Hematopoietic multipotent progenitor cell treated with erythropoietin and hydrocortisone succinate and interleukin-3 and kit ligand, for 15 days (in vitro differentiated cells): ENCODE data around the gene CAND1.
A peak's percentile ranks its signal among the peaks of the same experiment; 100 is the strongest.

Experiments used
- DNase-seq: peaks from one replicate; pipeline ENCODE4 v3.0.0-alpha.2; 2015; ENCODE audit warnings: low spot score

CAND1 gene

GRCh38 chr12:67268896-67269632, at the start of gene CAND1:
TSS of gene CAND1 (plus strand) at chr12:67269358. CDS start at chr12:67269718, 360 bp downstream.
- DNase-seq: peak; percentile 99

GRCh38 chr12:67220065-67220464, 49.1 kb upstream of the CAND1 start:
- no peak for DNase-seq

- no peak for DNase-seq
Measured at GRCh38 chr12:67222302-67222701, 46.9 kb upstream of the CAND1 start.

GRCh38 chr12:67223225-67223624, 45.9 kb upstream of the CAND1 start:
- no peak for DNase-seq

- no peak for DNase-seq
Measured at GRCh38 chr12:67237231-67237630, 31.9 kb upstream of the CAND1 start.

GRCh38 chr12:67239061-67239460, 30.1 kb upstream of the CAND1 start:
- no peak for DNase-seq

GRCh38 chr12:67241482-67241881, 27.7 kb upstream of the CAND1 start:
- DNase-seq: no peak

GRCh38 chr12:67243260-67243659, 25.9 kb upstream of the CAND1 start:
- no peak for DNase-seq

GRCh38 chr12:67245571-67245970, 23.6 kb upstream of the CAND1 start:
- DNase-seq: peak; percentile 5

- no peak for DNase-seq
Measured at GRCh38 chr12:67251012-67251411, 18.1 kb upstream of the CAND1 start.

- no peak for DNase-seq
Measured at GRCh38 chr12:67254372-67255026, 14.7 kb upstream of the CAND1 start.

GRCh38 chr12:67256649-67257048, 12.5 kb upstream of the CAND1 start:
- DNase-seq: no peak

GRCh38 chr12:67263471-67263870, 5.7 kb upstream of the CAND1 start:
- no peak for DNase-seq

GRCh38 chr12:67268335-67268895, 743 bp upstream of the CAND1 start:
- peak; percentile 97 for DNase-seq

- peak; percentile 35 for DNase-seq
Measured at GRCh38 chr12:67269633-67270573, 745 bp downstream of the CAND1 start.

- no peak for DNase-seq
Measured at GRCh38 chr12:67270622-67271021, 1.5 kb downstream of the CAND1 start.

- no peak for DNase-seq
Measured at GRCh38 chr12:67271976-67272375, 2.8 kb downstream of the CAND1 start.

- DNase-seq: no peak
Measured at GRCh38 chr12:67274186-67274585, 5.0 kb downstream of the CAND1 start.

GRCh38 chr12:67275380-67275913, 6.3 kb downstream of the CAND1 start:
- DNase-seq: no peak

- DNase-seq: no peak
Measured at GRCh38 chr12:67276421-67276820, 7.3 kb downstream of the CAND1 start.

GRCh38 chr12:67279637-67280036, 10.5 kb downstream of the CAND1 start:
- DNase-seq: no peak

- no peak for DNase-seq
Measured at GRCh38 chr12:67280088-67280487, 10.9 kb downstream of the CAND1 start.
